PC-3 (cell line): ENCODE data around the gene GYPC. TPM values are rescaled to one million over a fixed set of nuclear protein-coding genes. Genes with fewer than 3 reads are reported as not detected.

Experiments used
- ATAC-seq: fragments of 200-7000 bp; cut with Tn5 transposase; 2 replicates; pipeline ENCODE4 v1.9.1; 2020; ENCODE audit warnings: mild to moderate bottlenecking, moderate library complexity
- BruUV-seq: library from RNA; stranded (reverse); fragments of 400-500 nt; replicated peaks from 2 replicates; lab custom pipeline; 2021; lab: Mats Ljungman, UMichigan
- CTCF ChIA-PET: fragments of 300-600 bp; sonication (Branson Sonifier 250); formaldehyde crosslinking; loops from one replicate; lab custom pipeline; 2022; ENCODE audit warnings: antibody characterized with exemption; lab: Charles Lee
- POLR2A ChIA-PET: fragments of 300-600 bp; sonication (Branson Sonifier 250); formaldehyde crosslinking; loops from one replicate; lab custom pipeline; 2022; ENCODE audit warnings: antibody characterized with exemption; ENCODE audit not compliant: unreplicated experiment; lab: Charles Lee
- DNase-seq: peaks from one replicate; pipeline ENCODE4 v3.0.0-alpha.2; 2015
- H2AFZ ChIP-seq: fragments of 300-600 bp; sonication (generic); 2 replicates; pipeline ENCODE4 v1.6.0; 2016; ENCODE audit warnings: antibody characterized with exemption, low read length
- H3F3A ChIP-seq: fragments of 300-600 bp; sonication (generic); one replicate; pipeline ENCODE4 v1.6.0; 2017; ENCODE audit warnings: antibody characterized with exemption, low read length, control low read depth, mild to moderate bottlenecking; ENCODE audit not compliant: unreplicated experiment
- H3K27ac ChIP-seq: fragments of 300-600 bp; sonication (generic); 2 replicates; pipeline ENCODE4 v1.5.1; 2016; ENCODE audit warnings: mild to moderate bottlenecking, low read length
- H3K27me3 ChIP-seq: fragments of 300-600 bp; sonication (generic); 2 replicates; pipeline ENCODE4 v1.6.1; 2016; ENCODE audit warnings: low read length, mixed read lengths
- H3K36me3 ChIP-seq: fragments of 300-600 bp; sonication (generic); 2 replicates; pipeline ENCODE4 v1.6.1; 2016; ENCODE audit warnings: low read depth, mixed run types, low read length, mixed read lengths
- H3K4me1 ChIP-seq: fragments of 300-600 bp; sonication (generic); 2 replicates; pipeline ENCODE4 v1.5.1; 2016; ENCODE audit warnings: low read length; ENCODE audit not compliant: insufficient read depth
- H3K4me2 ChIP-seq: fragments of 300-600 bp; sonication (generic); 2 replicates; pipeline ENCODE4 v1.6.0; 2016; ENCODE audit warnings: low read length
- H3K4me3 ChIP-seq: fragments of 300-600 bp; sonication (generic); 2 replicates; pipeline ENCODE4 v1.5.1; 2016; ENCODE audit warnings: mild to moderate bottlenecking, low read length, mixed read lengths
- H3K79me2 ChIP-seq: fragments of 300-600 bp; sonication (generic); 2 replicates; pipeline ENCODE4 v1.6.1; 2017; ENCODE audit warnings: low read length, mixed read lengths
- H3K9ac ChIP-seq: fragments of 300-600 bp; sonication (generic); 2 replicates; pipeline ENCODE4 v1.6.0; 2016; ENCODE audit warnings: mild to moderate bottlenecking, low read length
- H3K9me2 ChIP-seq: fragments of 300-600 bp; sonication (generic); replicated peaks from 2 replicates; pipeline ENCODE4 v1.6.1; 2016; ENCODE audit warnings: mixed run types, low read length, mixed read lengths
- H3K9me3 ChIP-seq: fragments of 300-600 bp; sonication (generic); 2 replicates; pipeline ENCODE4 v1.6.1; 2016; ENCODE audit warnings: low read length, mixed read lengths
- H4K20me1 ChIP-seq: fragments of 300-600 bp; sonication (generic); 2 replicates; pipeline ENCODE4 v1.6.1; 2016; ENCODE audit warnings: low read length, mixed read lengths
- EZH2 ChIP-seq: fragments of 300-600 bp; sonication (generic); IDR thresholded peaks from one replicate; pipeline ENCODE4 v1.6.1; 2017; ENCODE audit warnings: antibody characterized with exemption, mild to moderate bottlenecking, low read length; ENCODE audit not compliant: unreplicated experiment
- EZH2phosphoT487 ChIP-seq: fragments of 300-600 bp; sonication (generic); IDR thresholded peaks from 2 replicates; pipeline ENCODE4 v1.6.1; 2018; ENCODE audit warnings: mild to moderate bottlenecking, antibody characterized with exemption, low read length, borderline replicate concordance
- intact Hi-C: fragments of 100-400 bp; cut with micrococcal nuclease; formaldehyde crosslinking; loops from 2 replicates; pipeline ENCODE4 v1.9.0; 2023
- total RNA-seq: library from RNA; depleted of rRNA; stranded (reverse); fragments of >200 nt; gene quantifications from 2 replicates; pipeline ENCODE4 v1.2.3, GENCODE V29; 2014
- TF ChIP-seq, protein P1 (sequence below): fragments of 300-600 bp; sonication (generic); conservative IDR thresholded peaks from 2 replicates; pipeline ENCODE4 v1.5.1; 2017; ENCODE audit warnings: antibody characterized with exemption, low read depth, mild to moderate bottlenecking, low read length

GYPC gene
- total RNA-seq, 1 experiment from 2014 or later = not detected

DNA sequence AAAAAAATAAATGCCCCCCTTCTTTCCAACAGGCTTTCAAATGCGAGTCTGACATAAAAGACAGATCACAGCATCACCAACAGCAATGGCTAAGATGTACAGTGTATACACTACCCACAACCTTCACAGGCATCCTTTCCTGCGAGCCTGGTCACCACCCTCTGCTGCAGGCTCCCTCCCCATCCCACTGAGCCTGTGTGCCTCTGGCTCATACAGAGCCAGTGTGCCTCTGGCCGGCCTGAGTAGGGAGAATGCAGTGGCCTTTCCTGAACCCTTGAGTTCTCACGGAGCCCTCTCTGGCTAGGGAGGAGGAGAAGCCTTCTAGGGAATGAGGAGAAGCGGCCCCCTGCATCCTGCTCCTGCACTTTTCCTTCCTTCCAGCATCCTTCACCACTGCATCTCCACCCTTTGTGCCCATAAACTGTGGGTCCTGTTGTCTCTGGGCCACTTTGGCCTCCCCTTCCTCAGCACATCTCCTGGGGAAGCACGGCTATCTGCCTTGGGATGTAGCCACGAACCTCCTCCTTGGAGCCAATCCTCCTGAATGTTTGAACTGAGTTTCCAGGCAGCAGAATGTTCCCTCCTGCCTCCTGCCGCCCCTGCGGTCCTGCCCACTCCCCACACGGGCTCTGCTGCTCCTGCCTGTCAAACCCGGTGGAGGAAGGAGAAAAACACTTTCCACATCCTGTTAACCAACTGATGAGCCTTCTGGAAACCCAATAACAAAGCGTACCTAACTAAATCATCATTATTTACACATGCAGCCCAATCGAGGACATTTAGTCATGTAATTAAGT is 22.5 kb downstream of the GYPC start:
- POLR2A ChIA-PET = no interaction called here
- TF ChIP-seq, protein P1, sequence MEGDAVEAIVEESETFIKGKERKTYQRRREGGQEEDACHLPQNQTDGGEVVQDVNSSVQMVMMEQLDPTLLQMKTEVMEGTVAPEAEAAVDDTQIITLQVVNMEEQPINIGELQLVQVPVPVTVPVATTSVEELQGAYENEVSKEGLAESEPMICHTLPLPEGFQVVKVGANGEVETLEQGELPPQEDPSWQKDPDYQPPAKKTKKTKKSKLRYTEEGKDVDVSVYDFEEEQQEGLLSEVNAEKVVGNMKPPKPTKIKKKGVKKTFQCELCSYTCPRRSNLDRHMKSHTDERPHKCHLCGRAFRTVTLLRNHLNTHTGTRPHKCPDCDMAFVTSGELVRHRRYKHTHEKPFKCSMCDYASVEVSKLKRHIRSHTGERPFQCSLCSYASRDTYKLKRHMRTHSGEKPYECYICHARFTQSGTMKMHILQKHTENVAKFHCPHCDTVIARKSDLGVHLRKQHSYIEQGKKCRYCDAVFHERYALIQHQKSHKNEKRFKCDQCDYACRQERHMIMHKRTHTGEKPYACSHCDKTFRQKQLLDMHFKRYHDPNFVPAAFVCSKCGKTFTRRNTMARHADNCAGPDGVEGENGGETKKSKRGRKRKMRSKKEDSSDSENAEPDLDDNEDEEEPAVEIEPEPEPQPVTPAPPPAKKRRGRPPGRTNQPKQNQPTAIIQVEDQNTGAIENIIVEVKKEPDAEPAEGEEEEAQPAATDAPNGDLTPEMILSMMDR = no peak
- no peak for TF ChIP-seq EZH2
- no peak for TF ChIP-seq EZH2phosphoT487
- CTCF ChIA-PET = no interaction called here
- intact Hi-C loops = no loop called here
- H3K9me3 ChIP-seq = no peaks in the 10 kb centered on the region
- no peak overlapping the region for H3K4me2 ChIP-seq
- H2AFZ ChIP-seq = no peak overlapping the region
- DNase-seq = no peak
- no peaks in the 10 kb centered on the region for H3K79me2 ChIP-seq
- H3K4me1 ChIP-seq = no peaks in the 10 kb centered on the region
- H3K36me3 ChIP-seq = no peaks in the 10 kb centered on the region
- no peaks in the 10 kb centered on the region for H4K20me1 ChIP-seq
- no TSS peak for BruUV-seq
- no peak overlapping the region for H3K4me3 ChIP-seq
- no peaks in the 10 kb centered on the region for H3K9me2 ChIP-seq
- H3F3A ChIP-seq = no peaks in the 10 kb centered on the region
- H3K27me3 ChIP-seq = peaks cover 60% of the 10 kb centered on the region
- no peak overlapping the region for H3K27ac ChIP-seq
- no peak overlapping the region for H3K9ac ChIP-seq
- ATAC-seq = no peak

DNA sequence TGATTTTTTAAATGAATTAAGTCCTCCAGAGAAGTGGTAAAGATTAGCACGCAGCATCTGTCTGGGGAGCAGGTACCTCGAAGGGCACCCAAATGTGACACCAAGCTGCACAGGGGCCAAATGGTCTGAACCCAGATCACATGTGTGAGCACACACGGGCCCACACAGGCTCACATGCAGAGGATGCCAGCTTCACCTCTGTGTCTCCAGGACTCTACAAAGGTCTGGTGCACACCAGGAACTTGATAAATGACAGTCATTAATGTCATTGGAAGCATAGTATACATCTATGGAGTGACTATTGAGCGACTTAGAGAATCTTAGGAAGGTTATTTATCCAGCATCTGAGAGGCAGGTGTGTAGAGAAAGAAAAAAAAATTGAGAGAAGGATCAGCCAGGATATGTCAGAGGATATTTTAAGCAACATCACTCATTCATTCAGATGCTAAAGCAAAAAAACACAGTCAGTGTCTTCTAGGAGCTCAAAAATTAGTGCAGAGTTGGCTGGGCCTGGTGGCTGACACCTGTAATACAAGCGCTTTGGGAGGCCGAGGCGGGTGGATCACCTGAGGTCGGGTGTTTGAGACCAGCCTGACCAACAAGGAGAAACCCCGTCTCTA is 23.2 kb downstream of the GYPC start:
- ATAC-seq (no peak), DNase-seq (no peak)
- Histone ChIP-seq H3F3A (no peaks in the 10 kb centered on the region), H3K4me3 (no peak overlapping the region), H3K79me2 (no peaks in the 10 kb centered on the region), H3K36me3 (no peaks in the 10 kb centered on the region), H2AFZ (no peak overlapping the region), H3K9me3 (no peaks in the 10 kb centered on the region), H3K9me2 (no peaks in the 10 kb centered on the region), H3K4me2 (no peak overlapping the region), H4K20me1 (no peaks in the 10 kb centered on the region), H3K4me1 (no peaks in the 10 kb centered on the region), H3K9ac (no peak overlapping the region), H3K27me3 (peaks cover 54% of the 10 kb centered on the region), H3K27ac (no peak overlapping the region)
- TF ChIP-seq, protein P1 = no peak
- CTCF ChIA-PET = no interaction called here
- intact Hi-C loops = no loop called here
- POLR2A ChIA-PET = no interaction called here
- BruUV-seq = no TSS peak

- CTCF ChIA-PET = no interaction called here
- no peaks in the 10 kb centered on the region for H3K4me1 ChIP-seq
- H3K79me2 ChIP-seq = no peaks in the 10 kb centered on the region
- intact Hi-C loops = no loop called here
- no peaks in the 10 kb centered on the region for H3K9me2 ChIP-seq
- ATAC-seq (no peak), DNase-seq (no peak)
- no peak overlapping the region for H3K4me3 ChIP-seq
- no peak overlapping the region for H2AFZ ChIP-seq
- H3K27ac ChIP-seq = no peak overlapping the region
- TF ChIP-seq EZH2phosphoT487 (no peak), EZH2 (no peak)
- TF ChIP-seq, protein P1 = no peak
- H3F3A ChIP-seq = no peaks in the 10 kb centered on the region
- H3K36me3 ChIP-seq = no peaks in the 10 kb centered on the region
- peaks cover 43% of the 10 kb centered on the region for H3K27me3 ChIP-seq
- H3K9me3 ChIP-seq = no peaks in the 10 kb centered on the region
- no peak overlapping the region for H3K9ac ChIP-seq
- no peaks in the 10 kb centered on the region for H4K20me1 ChIP-seq
- POLR2A ChIA-PET = no interaction called here
- no peak overlapping the region for H3K4me2 ChIP-seq
- BruUV-seq = no TSS peak
Measured at GRCh38 chr2:126681505-126681904, 25.5 kb downstream of the GYPC start.
